Stimulated activated memory B cell treated with anti-CD40 and anti-IgM and Interleukin-4, amounts not matched to agents 10 μg/mL and 1 μg/mL and 100 μg/mL, for 72 hours (primary cell): ENCODE results near the gene OLIG3.

Experiments used
- ATAC-seq: fragments of 150-1000 bp; cut with Tn5 transposase; 2 replicates; pipeline ENCODE4 v1.10.0; 2021
- H3K27ac Mint-ChIP-seq: one replicate; pipeline ENCODE4 v1.8.0; 2022; ENCODE audit warnings: mild to moderate bottlenecking, mixed read lengths
- H3K27me3 Mint-ChIP-seq: one replicate; pipeline ENCODE4 v1.8.0; 2022; ENCODE audit warnings: mixed read lengths
- H3K36me3 Mint-ChIP-seq: one replicate; pipeline ENCODE4 v1.8.0; 2022; ENCODE audit warnings: mixed read lengths
- H3K4me1 Mint-ChIP-seq: one replicate; pipeline ENCODE4 v1.8.0; 2022; ENCODE audit warnings: mixed read lengths
- H3K4me3 Mint-ChIP-seq: one replicate; pipeline ENCODE4 v1.8.0; 2022; ENCODE audit warnings: mild to moderate bottlenecking, moderate library complexity, mixed read lengths
- H3K9me3 Mint-ChIP-seq: one replicate; pipeline ENCODE4 v1.8.0; 2022; ENCODE audit warnings: mixed read lengths

OLIG3 gene

DNA sequence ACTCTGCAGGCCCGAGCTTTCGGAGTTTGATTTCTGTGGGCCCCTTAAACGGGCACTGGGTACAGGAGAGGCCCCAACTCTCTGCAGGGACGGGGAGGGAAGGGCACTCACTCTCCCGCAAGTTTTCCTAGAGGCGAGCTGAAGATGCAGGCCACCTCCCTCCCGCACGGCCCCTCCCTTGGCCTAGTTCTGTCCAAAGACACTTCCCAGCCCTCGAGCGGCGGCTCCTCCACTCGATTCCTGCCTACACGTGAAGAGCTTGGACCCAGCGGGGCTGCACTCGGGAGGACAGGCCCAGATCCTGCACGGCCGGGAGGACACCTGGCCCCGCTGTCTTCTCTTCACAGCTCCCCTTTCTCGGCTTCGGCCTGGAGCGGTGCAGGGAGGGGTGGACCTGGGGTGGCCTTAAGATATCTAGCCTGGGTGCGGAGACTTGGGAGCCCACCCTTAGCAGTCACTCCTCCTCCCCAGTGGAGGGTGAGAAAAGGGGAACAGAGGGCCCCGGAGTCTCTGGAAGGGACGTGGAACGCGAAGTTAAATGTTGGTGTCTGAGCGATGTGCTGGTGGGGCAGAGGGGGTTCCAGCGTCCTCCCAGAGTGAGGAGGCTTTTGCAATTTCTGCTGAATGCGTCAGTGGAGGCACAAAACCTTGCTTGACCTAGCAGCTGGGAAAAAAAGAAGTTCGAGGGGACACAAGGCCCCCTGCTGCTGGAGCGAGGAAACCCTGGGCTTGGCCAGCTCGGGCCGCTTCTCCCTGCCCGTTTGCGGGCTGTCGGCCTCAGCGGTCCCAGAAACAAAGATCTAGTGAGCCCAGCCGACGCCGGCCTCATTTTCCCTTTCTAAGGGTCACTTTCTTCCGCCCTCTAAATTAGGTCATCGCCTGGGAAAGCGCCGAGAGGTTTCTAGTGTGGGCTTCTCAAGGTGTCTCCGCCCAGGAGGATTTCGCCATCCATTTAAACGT lies 4.9 kb downstream of the OLIG3 start:
- Mint-ChIP-seq H3K36me3 (no peaks in the 10 kb centered on the region), H3K4me1 (peaks cover 35% of the 10 kb centered on the region), H3K9me3 (no peaks in the 10 kb centered on the region), H3K4me3 (peak overlapping the region; percentile 24), H3K27me3 (peaks cover 91% of the 10 kb centered on the region), H3K27ac (no peak overlapping the region)
- ATAC-seq, result no peak

DNA sequence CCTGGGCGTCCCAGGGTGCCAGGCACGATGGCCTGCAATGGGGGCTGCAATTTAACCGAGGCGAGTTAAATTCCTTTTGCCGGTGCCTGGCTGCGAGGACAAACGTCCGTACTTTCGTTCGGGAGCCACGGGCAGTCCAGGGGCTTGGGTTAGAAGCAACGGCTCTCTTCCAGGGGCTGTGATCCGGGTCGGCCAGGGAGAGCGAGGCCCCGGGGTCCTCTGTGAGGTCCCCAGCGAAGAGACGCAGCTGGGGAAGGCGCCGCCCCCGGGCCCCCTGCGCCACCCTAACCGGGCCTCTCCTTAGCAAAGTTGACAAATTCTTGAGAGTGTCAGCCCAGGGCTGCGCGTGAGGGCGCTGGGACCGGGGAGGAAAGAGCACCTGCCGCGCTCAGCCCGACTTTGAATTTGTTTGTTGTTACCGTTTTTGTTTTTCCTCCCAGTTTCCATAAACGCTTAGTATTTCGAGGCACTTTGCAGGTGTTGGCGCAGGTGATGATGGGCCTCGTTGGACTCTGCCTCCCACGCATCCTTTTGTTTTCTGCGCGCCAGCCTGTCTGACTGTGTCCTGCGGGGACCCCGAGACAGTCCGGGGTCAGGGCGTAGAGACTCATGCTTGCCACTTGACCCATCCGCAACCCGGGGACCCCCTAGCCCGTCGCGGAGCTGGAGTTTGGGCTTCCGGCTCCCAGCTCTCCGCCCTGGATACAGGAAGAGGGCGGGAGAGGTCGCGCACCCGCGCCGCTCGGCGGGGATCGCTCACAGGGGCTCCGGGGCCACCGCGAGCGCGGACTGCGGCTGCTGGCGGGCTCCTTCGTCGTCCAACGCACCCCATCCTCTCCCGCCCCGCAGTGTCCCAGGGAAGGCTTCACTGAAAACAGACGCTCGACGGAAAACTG lies 5.8 kb downstream of the OLIG3 start:
- H3K27ac Mint-ChIP-seq, result no peak overlapping the region
- H3K27me3 Mint-ChIP-seq, result peaks cover 89% of the 10 kb centered on the region
- no peaks in the 10 kb centered on the region for H3K9me3 Mint-ChIP-seq
- ATAC-seq, result no peak
- H3K4me1 Mint-ChIP-seq, result peaks cover 35% of the 10 kb centered on the region
- H3K36me3 Mint-ChIP-seq, result no peaks in the 10 kb centered on the region
- H3K4me3 Mint-ChIP-seq, result peak overlapping the region; percentile 54

DNA sequence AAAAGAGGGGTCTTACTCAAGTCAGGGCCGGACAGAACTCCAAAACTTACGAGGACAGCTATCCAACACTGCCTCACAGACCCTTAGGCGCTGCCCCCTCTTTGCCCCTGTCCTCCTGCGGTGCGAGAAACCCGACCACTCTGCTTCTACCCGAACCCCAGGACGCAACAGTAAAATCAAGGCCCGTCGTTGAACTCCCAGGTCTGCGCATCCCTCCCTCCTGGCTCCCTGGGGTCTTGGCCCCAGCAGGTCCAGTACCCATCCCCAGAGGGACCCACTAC lies 6.4 kb downstream of the OLIG3 start:
- peaks cover 33% of the 10 kb centered on the region for H3K4me1 Mint-ChIP-seq

DNA sequence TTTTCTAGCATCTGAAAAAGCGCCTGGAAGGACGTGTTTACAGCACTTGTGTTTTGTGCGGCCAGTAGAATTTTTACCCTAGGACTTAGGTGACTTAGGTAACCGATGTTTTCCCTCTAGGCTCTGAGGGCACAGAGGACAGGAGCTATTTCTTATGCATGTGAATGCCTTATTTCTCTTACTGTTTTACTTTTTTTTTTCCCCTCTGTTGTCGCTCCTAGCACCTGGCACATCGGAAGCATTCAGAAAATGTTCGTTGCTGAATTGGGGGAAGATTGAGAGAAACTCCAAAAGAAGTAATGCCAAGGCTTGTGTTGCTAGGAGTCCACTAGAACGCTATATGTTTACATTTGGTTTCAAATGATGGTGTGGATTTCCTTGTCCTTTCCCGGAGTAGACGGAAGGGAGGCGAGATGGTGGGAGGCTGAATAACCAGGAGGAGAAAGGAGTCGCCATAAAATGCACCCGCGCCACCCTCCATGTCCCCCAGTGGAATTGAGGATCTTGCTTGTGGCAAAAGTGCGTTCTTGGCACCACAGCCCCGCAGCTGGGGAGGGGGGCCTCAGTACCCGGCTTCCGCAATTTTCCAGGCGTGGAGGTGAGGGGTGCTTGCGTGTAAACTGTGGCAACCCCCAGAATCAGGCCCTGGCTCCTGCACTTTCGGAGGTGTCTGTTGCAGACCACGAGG lies 6.9 kb downstream of the OLIG3 start:
- Mint-ChIP-seq H3K9me3 (no peaks in the 10 kb centered on the region), H3K27ac (no peak overlapping the region), H3K36me3 (no peaks in the 10 kb centered on the region), H3K4me3 (no peak overlapping the region), H3K4me1 (peaks cover 28% of the 10 kb centered on the region), H3K27me3 (peaks cover 83% of the 10 kb centered on the region)
- no peak for ATAC-seq

More for the DNA sequence above, 6.4 kb downstream of the OLIG3 start:
- Mint-ChIP-seq H3K27ac (no peak overlapping the region), H3K36me3 (no peaks in the 10 kb centered on the region), H3K4me3 (no peak overlapping the region), H3K9me3 (no peaks in the 10 kb centered on the region), H3K27me3 (peaks cover 85% of the 10 kb centered on the region)
- ATAC-seq, result no peak

DNA sequence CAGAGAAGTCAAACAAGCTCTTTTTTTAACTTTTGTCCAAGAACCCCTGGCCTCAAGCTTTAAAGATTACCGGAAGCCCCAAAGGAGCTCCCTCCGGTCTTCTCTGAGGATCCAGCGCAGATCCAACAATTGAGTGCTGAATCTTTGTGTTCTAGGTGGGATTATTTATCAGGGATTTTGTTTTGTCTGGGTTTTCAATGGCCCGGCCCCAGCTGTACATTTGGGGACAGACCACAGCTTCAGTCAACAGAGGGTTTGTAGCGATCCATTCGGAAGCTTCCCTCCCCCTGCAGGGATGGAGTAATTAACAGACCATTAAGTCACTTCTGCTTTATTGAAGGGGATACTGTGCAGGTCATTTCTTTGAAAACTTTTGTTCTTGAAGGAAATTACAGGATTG lies 7.8 kb downstream of the OLIG3 start:
- no peak for ATAC-seq
- Mint-ChIP-seq H3K27me3 (peaks cover 84% of the 10 kb centered on the region), H3K27ac (no peak overlapping the region), H3K4me3 (no peak overlapping the region), H3K4me1 (peaks cover 24% of the 10 kb centered on the region), H3K36me3 (no peaks in the 10 kb centered on the region), H3K9me3 (peaks cover 3% of the 10 kb centered on the region)

DNA sequence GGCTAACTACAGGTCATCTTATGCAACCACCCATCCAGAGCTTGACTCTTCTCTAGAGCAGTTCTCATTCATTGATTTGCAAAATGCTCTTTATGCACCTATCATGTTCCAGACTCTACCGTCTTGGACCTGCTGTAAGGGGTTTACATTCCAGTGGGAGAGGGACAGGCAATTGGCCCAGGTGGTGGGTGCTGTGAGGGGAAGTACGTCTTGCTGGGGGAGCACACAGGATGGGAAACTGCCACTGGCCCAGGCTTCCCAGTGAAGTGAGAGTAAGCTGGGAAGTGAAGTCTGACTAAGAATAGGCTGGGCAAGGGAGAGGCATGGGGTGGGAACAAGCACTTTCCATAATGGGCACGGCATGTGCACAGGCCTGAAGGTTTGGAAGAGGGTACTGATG lies 13.8 kb downstream of the OLIG3 start:
- H3K27ac Mint-ChIP-seq, result no peak overlapping the region
- no peaks in the 10 kb centered on the region for H3K4me1 Mint-ChIP-seq
- H3K36me3 Mint-ChIP-seq, result no peaks in the 10 kb centered on the region
- peaks cover 42% of the 10 kb centered on the region for H3K27me3 Mint-ChIP-seq
- no peak overlapping the region for H3K4me3 Mint-ChIP-seq
- peaks cover 3% of the 10 kb centered on the region for H3K9me3 Mint-ChIP-seq
- no peak for ATAC-seq

DNA sequence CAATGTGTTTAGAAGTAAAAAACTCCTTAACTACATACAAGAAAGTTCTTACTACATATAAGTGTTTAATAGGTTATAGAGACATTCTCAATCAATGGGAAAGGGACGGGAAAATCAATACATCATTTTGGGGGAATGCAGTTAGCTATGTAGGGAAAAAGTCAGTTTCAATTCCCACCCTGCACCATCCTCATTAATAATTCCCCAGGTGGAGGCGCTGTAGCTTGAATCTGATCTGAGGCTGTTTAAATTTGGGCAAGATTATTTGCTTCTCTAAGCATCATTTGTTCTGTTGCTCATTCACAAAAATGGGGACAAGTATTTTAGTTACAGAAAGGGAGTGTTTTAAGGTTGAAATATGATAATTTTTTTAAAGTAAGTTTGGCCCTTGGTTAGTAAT lies 19.1 kb downstream of the OLIG3 start:
- peaks cover 17% of the 10 kb centered on the region for H3K27me3 Mint-ChIP-seq
- no peak for ATAC-seq
- H3K36me3 Mint-ChIP-seq, result no peaks in the 10 kb centered on the region
- H3K27ac Mint-ChIP-seq, result no peak overlapping the region
- H3K4me1 Mint-ChIP-seq, result no peaks in the 10 kb centered on the region
- H3K4me3 Mint-ChIP-seq, result no peak overlapping the region
- H3K9me3 Mint-ChIP-seq, result no peaks in the 10 kb centered on the region

DNA sequence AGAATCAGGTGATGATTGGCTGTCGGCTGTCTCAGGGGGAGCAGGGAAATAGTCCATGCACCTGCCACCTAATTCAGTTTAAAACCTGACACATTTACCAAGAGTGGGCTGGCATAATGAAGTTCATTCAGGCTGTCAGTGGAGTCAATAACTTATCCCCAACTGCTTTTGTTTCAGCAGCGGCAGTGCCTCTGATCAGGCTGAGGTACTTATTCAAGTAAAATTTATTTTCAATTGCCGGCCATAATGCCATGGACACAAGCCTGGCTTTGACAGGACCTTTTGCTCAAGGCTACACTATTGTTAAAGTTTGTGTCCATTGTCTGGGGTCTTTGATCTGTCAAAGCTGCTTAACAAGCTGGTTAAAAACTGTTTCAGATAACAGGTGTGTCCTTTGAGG lies 20.6 kb downstream of the OLIG3 start:
- ATAC-seq, result no peak
- Mint-ChIP-seq H3K4me3 (no peak overlapping the region), H3K9me3 (no peaks in the 10 kb centered on the region), H3K4me1 (no peaks in the 10 kb centered on the region), H3K27ac (no peak overlapping the region), H3K27me3 (peaks cover 10% of the 10 kb centered on the region), H3K36me3 (no peaks in the 10 kb centered on the region)

DNA sequence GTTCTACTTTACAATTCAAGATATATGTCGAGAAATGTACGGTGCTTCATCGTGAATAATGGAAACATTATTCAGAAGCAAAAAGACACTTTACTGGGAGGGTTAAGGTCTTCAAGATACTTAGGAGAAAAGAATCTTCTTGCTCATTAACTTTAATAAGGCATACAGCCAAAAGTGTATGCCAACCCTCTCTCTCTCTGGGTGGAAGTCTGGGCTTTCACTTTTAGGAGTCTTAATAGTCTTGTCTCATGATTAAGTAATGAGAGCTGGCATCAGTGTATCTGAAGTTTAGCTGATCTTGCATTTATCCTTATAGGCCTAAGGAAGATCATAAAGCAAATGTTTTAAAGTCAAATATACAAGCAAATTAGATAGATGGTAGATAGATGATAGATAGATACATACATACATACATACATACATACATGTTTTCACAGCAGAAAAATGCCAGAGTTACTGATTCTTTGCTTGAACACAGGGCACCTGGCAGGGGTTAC lies 21.5 kb downstream of the OLIG3 start:
- peaks cover 9% of the 10 kb centered on the region for H3K27me3 Mint-ChIP-seq
- no peak overlapping the region for H3K27ac Mint-ChIP-seq
- H3K36me3 Mint-ChIP-seq, result no peaks in the 10 kb centered on the region
- H3K4me1 Mint-ChIP-seq, result no peaks in the 10 kb centered on the region
- H3K9me3 Mint-ChIP-seq, result no peaks in the 10 kb centered on the region
- H3K4me3 Mint-ChIP-seq, result no peak overlapping the region
- no peak for ATAC-seq

DNA sequence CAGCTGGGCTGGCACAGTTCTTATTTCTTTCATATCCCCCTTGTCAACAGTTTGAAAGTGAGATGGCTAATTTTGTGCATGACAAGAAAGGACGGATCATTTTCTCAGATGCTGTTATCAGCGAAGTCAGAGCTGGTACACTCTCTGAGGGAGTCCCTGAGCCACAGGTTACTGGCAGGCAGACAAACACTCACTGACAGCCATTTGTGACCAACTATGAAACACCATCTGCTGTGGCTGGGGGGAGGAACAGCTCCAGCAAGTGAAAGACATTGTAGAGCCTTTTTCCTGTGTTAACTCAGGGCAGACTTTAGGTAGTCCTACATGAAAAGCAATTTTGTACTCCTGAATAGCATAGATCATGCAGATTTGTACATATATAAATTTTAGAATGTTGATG lies 22.2 kb downstream of the OLIG3 start:
- H3K36me3 Mint-ChIP-seq, result no peaks in the 10 kb centered on the region
- H3K4me1 Mint-ChIP-seq, result no peaks in the 10 kb centered on the region
- H3K27me3 Mint-ChIP-seq, result peaks cover 9% of the 10 kb centered on the region
- H3K9me3 Mint-ChIP-seq, result no peaks in the 10 kb centered on the region
- ATAC-seq, result no peak
- no peak overlapping the region for H3K4me3 Mint-ChIP-seq
- no peak overlapping the region for H3K27ac Mint-ChIP-seq

DNA sequence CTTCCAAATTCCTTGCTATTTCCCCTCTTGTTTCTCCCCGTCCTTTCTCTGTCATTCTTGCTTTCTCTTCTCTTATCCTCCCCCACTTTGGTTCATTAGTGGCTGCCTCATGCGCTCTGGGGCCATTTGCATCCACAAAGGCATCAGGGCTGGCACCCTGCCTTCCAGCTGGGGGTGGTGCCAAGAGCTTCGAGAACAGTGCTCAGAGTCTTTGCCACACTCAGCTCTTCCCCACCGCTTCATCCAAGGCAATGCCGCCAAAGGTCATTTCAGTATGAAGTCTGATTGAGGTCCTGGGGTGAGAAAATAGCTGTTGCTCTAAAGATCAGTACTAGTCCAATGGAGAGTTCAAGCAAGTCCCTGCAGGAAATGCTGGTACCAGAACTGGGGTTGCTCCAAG lies 22.7 kb downstream of the OLIG3 start:
- ATAC-seq, result no peak
- H3K27ac Mint-ChIP-seq, result no peak overlapping the region
- H3K9me3 Mint-ChIP-seq, result no peaks in the 10 kb centered on the region
- H3K27me3 Mint-ChIP-seq, result peaks cover 9% of the 10 kb centered on the region
- H3K4me3 Mint-ChIP-seq, result no peak overlapping the region
- no peaks in the 10 kb centered on the region for H3K4me1 Mint-ChIP-seq
- H3K36me3 Mint-ChIP-seq, result no peaks in the 10 kb centered on the region

DNA sequence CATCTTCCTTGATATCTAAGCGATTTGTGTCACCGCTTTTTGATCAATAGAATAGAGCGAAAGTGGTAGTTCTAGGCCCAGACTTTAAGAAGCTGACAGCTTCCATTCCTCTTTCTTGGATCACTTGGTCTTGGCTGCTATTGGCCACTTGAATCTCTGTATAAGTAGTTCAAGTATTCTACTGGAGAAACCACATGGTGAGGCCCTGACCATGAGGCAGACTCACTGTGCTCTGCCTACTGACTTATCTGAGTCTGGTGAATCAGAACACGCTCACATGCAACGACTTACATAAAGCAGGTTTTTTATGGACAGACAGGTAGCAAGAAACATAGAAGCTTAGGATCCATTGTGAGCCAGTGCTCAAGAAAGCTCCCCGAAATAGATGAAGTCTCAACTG lies 27.0 kb downstream of the OLIG3 start:
- Mint-ChIP-seq H3K27ac (no peak overlapping the region), H3K4me1 (no peaks in the 10 kb centered on the region), H3K27me3 (peaks cover 8% of the 10 kb centered on the region), H3K4me3 (no peak overlapping the region), H3K9me3 (no peaks in the 10 kb centered on the region), H3K36me3 (no peaks in the 10 kb centered on the region)
- no peak for ATAC-seq

DNA sequence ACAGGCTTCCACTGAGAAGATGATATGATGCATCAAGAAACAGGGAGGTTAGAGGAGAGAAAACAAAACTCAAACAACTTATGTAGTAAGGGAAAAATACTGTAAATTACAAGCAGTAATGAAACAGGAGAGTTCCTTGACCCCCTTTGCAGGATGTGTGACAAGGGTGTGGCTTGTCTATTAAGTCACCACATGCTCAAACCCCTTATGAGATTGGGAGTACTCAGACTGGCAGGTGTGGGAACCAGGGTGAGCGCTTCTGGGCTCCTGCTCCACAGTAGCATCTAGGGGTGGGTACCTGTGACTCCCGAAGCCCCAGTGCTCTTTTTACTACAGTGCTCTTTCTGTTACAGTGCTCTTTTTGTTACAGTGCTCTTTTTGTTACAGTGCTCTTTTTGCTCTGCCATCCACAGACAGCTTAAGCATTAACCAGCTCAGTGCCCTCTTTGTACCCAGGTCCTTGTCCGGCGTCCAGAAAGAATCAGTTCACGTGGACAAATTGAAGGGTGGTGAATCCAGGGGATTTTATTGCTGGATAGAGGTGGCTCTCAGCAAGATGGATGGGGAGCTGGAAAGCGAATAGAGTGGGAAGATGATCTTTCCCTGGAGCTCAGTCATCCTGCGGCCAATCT lies 28.7 kb downstream of the OLIG3 start:
- Mint-ChIP-seq H3K4me1 (no peaks in the 10 kb centered on the region), H3K36me3 (no peaks in the 10 kb centered on the region), H3K4me3 (no peak overlapping the region), H3K27me3 (peaks cover 8% of the 10 kb centered on the region), H3K9me3 (no peaks in the 10 kb centered on the region), H3K27ac (no peak overlapping the region)
- no peak for ATAC-seq

DNA sequence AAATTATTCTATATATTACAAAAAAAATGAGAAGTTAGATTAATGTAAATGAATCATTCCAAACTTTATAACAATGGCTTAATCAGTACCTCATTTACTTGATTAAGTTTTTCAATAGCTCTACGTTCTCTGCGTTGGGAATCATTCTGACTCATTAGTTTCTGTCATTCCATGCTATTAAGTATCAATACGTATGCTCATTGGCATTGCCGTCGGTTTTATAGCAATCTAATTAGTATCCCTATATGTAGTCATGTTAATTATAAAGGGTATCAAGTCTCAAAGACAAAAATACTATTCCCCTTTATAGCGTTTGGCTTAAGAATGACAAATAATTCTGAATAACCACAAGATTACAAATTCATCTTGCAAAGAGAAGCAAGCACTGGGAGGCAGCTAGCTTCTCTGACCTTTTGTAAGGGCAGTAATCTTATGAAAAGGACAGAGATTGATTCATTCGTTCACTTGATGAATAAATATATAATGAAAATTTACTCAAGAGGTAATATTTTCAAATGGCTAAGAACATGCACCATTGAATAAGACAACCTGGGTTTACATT lies 41.8 kb downstream of the OLIG3 start:
- H3K4me3 Mint-ChIP-seq, result no peak overlapping the region
- peaks cover 8% of the 10 kb centered on the region for H3K27me3 Mint-ChIP-seq
- no peaks in the 10 kb centered on the region for H3K36me3 Mint-ChIP-seq
- H3K4me1 Mint-ChIP-seq, result no peaks in the 10 kb centered on the region
- peaks cover 4% of the 10 kb centered on the region for H3K9me3 Mint-ChIP-seq
- ATAC-seq, result no peak
- no peak overlapping the region for H3K27ac Mint-ChIP-seq
